ENCODE measurements around the gene VSNL1.

The VSNL1 gene

DNA sequence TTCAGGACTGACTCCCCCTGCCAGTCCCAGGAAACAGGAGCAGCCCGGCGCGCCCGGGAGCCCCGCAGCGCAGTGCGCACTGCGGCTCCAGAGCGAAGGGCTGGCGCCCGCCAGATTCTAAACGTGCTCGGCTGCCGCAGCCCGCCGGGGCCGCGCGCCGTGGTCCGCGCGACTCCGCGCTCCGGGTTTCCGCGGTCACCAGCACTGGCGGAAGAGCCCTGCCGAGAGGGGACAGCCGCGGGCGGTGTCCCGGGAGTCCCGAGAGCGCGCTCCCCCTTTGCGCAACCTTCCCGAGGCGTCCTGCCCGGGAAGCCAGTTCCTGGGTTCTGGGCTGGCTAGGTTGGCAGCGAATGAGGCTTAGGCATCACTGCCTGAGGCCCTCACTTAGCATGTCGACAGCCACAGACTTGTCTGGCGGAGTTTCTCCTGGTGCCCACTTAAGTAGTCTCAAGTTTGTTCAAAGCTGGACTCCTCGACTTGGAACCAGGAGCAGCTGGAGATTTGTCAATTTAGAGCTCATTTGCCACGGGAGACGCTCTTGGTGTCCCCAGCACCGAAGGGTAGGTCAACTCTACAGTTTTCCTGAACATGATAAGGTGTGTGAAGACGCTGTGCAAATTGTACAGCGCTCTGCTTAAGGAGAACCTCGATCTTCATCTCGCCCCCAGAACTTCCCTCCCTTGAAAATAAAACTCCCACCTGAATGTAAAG, 1.5 kb upstream of the VSNL1 start:
- H3K4me3 ChIP-seq (ENCODE audit: low read depth, low read length), result peak overlapping the region; percentile 75
- no peaks in the 10 kb centered on the region for H3K27me3 ChIP-seq (ENCODE audit: insufficient read depth, low read depth, severe bottlenecking)
- no peaks in the 10 kb centered on the region for H3K36me3 ChIP-seq
- DNase-seq, result peak; percentile 77
- H3K27ac ChIP-seq, result peak overlapping the region; percentile 59
- TF ChIP-seq, protein P1, sequence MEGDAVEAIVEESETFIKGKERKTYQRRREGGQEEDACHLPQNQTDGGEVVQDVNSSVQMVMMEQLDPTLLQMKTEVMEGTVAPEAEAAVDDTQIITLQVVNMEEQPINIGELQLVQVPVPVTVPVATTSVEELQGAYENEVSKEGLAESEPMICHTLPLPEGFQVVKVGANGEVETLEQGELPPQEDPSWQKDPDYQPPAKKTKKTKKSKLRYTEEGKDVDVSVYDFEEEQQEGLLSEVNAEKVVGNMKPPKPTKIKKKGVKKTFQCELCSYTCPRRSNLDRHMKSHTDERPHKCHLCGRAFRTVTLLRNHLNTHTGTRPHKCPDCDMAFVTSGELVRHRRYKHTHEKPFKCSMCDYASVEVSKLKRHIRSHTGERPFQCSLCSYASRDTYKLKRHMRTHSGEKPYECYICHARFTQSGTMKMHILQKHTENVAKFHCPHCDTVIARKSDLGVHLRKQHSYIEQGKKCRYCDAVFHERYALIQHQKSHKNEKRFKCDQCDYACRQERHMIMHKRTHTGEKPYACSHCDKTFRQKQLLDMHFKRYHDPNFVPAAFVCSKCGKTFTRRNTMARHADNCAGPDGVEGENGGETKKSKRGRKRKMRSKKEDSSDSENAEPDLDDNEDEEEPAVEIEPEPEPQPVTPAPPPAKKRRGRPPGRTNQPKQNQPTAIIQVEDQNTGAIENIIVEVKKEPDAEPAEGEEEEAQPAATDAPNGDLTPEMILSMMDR (IDR thresholded peaks at IDR 0.05; ENCODE audit: low read depth, low read length), result 0 out of 2 replicates have a peak, but pooled peaks have one; percentile 1
- H3K9me3 ChIP-seq (ENCODE audit: severe bottlenecking), result no peaks in the 10 kb centered on the region

- DNase-seq, result peak; percentile 19
- TF ChIP-seq, protein P1 (IDR thresholded peaks at IDR 0.05; ENCODE audit: low read depth, low read length), result no peak
- Histone ChIP-seq H3K4me3 (ENCODE audit: low read depth, low read length) (peak overlapping the region; percentile 75), H3K9me3 (ENCODE audit: severe bottlenecking) (no peaks in the 10 kb centered on the region), H3K27me3 (ENCODE audit: insufficient read depth, low read depth, severe bottlenecking) (no peaks in the 10 kb centered on the region), H3K27ac (peak overlapping the region; percentile 58), H3K36me3 (no peaks in the 10 kb centered on the region)
Observed at GRCh38 chr2:17539611-17540092, 844 bp upstream of the VSNL1 start.

GRCh38 chr2:17540813-17541530, 476 bp downstream of the VSNL1 start:
- H3K27ac ChIP-seq, result no peak overlapping the region; the same call in 1 of the 2 replicates
- no peaks in the 10 kb centered on the region for H3K27me3 ChIP-seq (ENCODE audit: insufficient read depth, low read depth, severe bottlenecking)
- DNase-seq, result no peak
- TF ChIP-seq, protein P1 (IDR thresholded peaks at IDR 0.05; ENCODE audit: low read depth, low read length), result no peak
- H3K9me3 ChIP-seq (ENCODE audit: severe bottlenecking), result no peaks in the 10 kb centered on the region
- H3K36me3 ChIP-seq, result no peaks in the 10 kb centered on the region
- H3K4me3 ChIP-seq (ENCODE audit: low read depth, low read length), result peak overlapping the region; percentile 75

DNA sequence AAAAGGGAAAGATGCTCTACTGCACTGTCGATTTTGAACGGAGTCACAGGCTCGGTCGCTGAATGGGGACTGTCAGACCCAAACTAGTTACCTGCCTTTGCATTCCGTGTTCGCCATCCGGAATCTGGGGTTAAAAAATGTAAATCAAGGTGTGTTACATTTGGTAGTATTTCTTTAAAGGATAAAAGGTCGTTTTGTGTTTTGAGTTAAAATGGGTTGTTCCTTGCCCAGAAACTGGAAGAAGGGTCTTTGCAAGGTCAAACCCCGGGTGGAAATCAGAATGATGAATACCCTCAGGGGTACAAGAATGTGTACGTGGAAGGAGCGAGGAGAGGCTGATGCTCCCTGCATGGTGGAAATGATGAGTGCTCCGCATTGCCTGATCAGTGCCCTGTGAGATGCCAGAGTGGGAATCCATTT, 1.0 kb downstream of the VSNL1 start:
- Histone ChIP-seq H3K9me3 (ENCODE audit: severe bottlenecking) (no peaks in the 10 kb centered on the region), H3K4me3 (ENCODE audit: low read depth, low read length) (peak overlapping the region; percentile 75), H3K36me3 (no peaks in the 10 kb centered on the region), H3K27ac (no peak overlapping the region), H3K27me3 (ENCODE audit: insufficient read depth, low read depth, severe bottlenecking) (no peaks in the 10 kb centered on the region)
- TF ChIP-seq, protein P1 (IDR thresholded peaks at IDR 0.05; ENCODE audit: low read depth, low read length), result no peak
- DNase-seq, result no peak

DNA sequence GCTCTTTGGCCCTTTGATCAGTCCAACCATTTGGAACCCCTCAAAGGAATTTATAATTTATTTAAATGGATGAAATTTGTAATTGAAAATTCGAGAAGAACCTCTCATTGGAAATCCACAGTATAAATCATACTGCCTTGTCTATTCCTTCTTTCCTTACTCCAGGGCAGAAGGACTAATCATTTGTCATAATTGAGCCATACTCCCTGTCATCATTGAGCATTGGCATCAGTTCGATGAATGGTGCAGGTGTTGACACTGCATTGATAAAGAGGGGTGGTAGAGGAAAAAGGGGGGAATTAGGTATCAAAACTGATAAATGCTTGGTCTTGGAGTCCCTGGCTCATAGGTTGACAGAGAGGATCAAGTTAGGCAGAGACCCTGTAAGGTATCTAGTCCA, 2.0 kb downstream of the VSNL1 start:
- Histone ChIP-seq H3K27me3 (ENCODE audit: insufficient read depth, low read depth, severe bottlenecking) (no peaks in the 10 kb centered on the region), H3K9me3 (ENCODE audit: severe bottlenecking) (no peaks in the 10 kb centered on the region), H3K4me3 (ENCODE audit: low read depth, low read length) (no peak overlapping the region), H3K36me3 (no peaks in the 10 kb centered on the region), H3K27ac (no peak overlapping the region)
- TF ChIP-seq, protein P1 (IDR thresholded peaks at IDR 0.05; ENCODE audit: low read depth, low read length), result no peak
- no peak for DNase-seq
